ENCODE results near the gene RAD21L1.
A peak's percentile ranks its signal among the peaks of the same experiment; 100 is the strongest.

RAD21L1 gene

DNA sequence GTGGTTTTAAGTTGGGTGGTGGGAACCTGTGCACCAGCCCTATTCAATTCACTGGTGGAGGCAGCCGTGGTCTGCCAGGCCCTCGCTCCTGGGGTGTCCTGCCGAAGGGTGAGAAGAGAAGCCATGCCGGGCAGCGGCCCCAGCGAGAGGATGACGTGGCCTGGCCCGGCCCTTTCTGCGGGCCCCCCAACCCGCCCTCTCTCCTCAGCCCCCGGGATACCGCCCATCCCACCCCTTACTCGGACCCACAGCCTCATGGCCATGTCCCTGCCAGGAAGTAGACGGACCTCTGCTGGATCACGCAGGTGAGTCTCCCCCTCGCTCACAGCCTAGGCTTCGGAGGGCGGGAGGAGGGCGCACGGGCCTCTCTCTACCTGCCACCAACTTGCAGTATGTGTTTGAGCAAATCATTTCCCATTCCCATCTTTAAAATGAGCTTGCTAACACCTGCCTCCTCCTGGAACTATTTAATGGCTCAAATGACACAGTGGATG, 70.3 kb downstream of the RAD21L1 start:
- in situ Hi-C loops (cut with HindIII; ENCODE audit: low sequenced_read_pairs), result no loop called here
- H3K4me3 ChIP-seq (ENCODE audit: low read depth, low read length), result no peak overlapping the region
- DNase-seq (ENCODE audit: low read depth, low spot score), result no peak
- TF ChIP-seq, protein P1, sequence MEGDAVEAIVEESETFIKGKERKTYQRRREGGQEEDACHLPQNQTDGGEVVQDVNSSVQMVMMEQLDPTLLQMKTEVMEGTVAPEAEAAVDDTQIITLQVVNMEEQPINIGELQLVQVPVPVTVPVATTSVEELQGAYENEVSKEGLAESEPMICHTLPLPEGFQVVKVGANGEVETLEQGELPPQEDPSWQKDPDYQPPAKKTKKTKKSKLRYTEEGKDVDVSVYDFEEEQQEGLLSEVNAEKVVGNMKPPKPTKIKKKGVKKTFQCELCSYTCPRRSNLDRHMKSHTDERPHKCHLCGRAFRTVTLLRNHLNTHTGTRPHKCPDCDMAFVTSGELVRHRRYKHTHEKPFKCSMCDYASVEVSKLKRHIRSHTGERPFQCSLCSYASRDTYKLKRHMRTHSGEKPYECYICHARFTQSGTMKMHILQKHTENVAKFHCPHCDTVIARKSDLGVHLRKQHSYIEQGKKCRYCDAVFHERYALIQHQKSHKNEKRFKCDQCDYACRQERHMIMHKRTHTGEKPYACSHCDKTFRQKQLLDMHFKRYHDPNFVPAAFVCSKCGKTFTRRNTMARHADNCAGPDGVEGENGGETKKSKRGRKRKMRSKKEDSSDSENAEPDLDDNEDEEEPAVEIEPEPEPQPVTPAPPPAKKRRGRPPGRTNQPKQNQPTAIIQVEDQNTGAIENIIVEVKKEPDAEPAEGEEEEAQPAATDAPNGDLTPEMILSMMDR (IDR thresholded peaks at IDR 0.05; ENCODE audit: low read depth, low read length), result no peak

DNA sequence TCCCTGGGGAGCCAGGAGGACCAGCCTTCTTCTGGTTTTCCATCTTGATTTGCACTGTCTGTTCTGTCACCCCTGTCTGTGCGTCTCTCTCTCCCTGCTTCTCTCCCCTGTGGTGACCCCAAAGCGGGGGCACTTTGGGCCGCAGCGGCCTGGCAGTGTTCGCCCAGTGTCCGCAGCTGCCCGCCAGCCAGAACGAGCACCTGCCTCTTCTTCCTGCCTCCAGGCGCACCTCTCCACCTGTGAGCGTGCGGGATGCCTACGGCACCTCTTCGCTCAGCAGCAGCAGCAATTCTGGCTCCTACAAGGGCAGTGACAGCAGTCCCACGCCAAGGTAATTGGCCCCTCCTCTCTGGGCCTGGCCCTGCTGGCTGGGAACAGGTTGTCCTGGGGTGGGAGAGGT, 71.1 kb downstream of the RAD21L1 start:
- H3K4me3 ChIP-seq (ENCODE audit: low read depth, low read length), result no peak overlapping the region
- no peak for DNase-seq (ENCODE audit: low read depth, low spot score)
- in situ Hi-C loops (cut with HindIII; ENCODE audit: low sequenced_read_pairs), result no loop called here
- TF ChIP-seq, protein P1 (IDR thresholded peaks at IDR 0.05; ENCODE audit: low read depth, low read length), result no peak

DNA sequence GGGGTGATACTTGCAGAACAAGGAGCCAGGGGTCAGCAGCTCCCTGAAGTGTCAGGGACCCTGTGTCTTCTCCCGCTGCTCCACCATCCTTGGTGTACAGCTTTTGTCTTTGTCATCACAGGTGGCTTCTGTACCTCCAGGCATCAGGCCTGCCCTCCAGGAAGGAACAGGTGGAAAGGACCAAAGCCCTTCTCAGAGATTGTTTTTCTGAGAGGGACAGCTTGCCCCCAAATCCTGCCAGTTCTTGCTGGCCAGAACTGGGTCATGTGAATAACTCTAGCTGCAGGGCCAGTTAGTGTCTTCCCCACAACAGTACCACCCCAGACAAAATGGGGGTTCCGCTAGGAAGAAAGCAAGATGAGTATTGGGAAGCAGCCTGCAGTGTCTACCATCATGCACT, 71.6 kb downstream of the RAD21L1 start:
- TF ChIP-seq, protein P1 (IDR thresholded peaks at IDR 0.05; ENCODE audit: low read depth, low read length), result no peak
- H3K4me3 ChIP-seq (ENCODE audit: low read depth, low read length), result no peak overlapping the region
- DNase-seq (ENCODE audit: low read depth, low spot score), result no peak
- in situ Hi-C loops (cut with HindIII; ENCODE audit: low sequenced_read_pairs), result no loop called here

DNA sequence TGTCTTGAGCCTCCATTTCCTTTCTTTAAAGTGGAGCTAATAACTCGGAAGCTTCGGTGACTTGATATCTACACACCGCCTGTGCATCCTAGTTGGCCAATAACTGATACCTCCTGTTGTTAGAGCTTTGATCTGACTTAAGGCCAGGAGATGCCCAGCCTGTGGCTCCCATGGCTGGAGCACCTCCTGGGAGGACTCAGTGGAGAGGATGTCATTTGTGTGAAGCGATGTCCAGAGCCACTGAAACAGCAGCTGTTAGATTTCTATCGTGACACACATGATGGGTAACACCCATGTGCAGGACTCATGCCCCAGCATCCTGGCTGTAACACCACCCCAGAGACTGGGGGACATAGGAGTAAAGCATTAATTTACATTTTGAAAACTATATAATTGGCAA, 72.3 kb downstream of the RAD21L1 start:
- no peak for DNase-seq (ENCODE audit: low read depth, low spot score)
- TF ChIP-seq, protein P1 (IDR thresholded peaks at IDR 0.05; ENCODE audit: low read depth, low read length), result no peak
- no peak overlapping the region for H3K4me3 ChIP-seq (ENCODE audit: low read depth, low read length)
- in situ Hi-C loops (cut with HindIII; ENCODE audit: low sequenced_read_pairs), result no loop called here

DNA sequence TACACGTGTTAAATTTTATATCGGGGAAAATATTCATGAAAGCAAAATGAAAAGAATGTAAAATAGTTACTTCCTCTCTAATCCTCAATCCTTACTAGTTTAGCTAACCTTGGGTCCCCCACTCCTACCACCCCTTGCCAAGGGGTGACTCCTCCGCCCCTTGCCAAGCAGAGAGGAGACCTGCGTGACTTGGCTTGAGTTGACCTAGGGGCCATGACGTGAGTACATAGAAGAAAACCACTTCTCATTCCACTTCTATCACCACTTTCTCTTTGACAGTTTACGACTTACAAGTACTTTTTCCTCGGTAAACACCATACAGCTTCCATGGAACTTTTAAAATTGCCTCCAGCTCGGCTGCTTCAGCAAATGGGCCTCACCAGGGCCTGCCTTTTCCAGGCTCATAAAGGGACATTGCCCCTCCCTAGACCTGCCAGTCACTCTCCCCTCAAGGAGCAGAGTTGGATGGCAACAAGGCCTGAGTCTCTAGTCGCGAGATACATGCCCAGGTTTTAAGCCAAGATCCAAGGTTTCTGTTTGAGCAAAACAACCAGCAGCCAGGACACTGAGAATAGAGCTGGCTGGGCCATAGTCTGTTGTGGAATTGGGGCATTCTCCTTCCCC, 73.2 kb downstream of the RAD21L1 start:
- in situ Hi-C loops (cut with HindIII; ENCODE audit: low sequenced_read_pairs), result no loop called here
- no peak for DNase-seq (ENCODE audit: low read depth, low spot score)
- TF ChIP-seq, protein P1 (IDR thresholded peaks at IDR 0.05; ENCODE audit: low read depth, low read length), result no peak
- no peak overlapping the region for H3K4me3 ChIP-seq (ENCODE audit: low read depth, low read length)

DNA sequence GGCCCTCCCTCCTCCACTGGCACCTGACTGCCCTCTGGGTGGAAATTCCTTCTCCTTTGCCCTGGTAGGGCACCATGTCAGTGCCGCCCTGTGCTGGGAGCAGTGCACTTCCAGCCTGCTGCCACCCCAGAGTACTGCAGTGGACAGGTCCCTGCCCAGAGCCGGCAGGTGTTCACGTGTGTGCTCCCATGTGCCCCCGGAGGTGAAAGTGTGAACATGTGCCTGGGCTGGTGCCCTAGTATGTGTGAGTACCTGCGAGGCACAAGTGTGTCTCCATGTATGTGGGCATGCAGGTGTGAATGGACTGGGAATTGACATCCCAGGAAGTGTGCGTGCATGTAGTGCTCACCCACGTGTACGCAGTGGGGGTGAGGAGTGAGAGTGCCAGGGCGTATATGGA, 73.7 kb downstream of the RAD21L1 start:
- TF ChIP-seq, protein P1 (IDR thresholded peaks at IDR 0.05; ENCODE audit: low read depth, low read length), result peak; percentile 18
- DNase-seq (ENCODE audit: low read depth, low spot score), result no peak
- H3K4me3 ChIP-seq (ENCODE audit: low read depth, low read length), result no peak overlapping the region
- in situ Hi-C loops (cut with HindIII; ENCODE audit: low sequenced_read_pairs), result no loop called here
